ENCODE data around the gene TRPC3.

Gene TRPC3

DNA sequence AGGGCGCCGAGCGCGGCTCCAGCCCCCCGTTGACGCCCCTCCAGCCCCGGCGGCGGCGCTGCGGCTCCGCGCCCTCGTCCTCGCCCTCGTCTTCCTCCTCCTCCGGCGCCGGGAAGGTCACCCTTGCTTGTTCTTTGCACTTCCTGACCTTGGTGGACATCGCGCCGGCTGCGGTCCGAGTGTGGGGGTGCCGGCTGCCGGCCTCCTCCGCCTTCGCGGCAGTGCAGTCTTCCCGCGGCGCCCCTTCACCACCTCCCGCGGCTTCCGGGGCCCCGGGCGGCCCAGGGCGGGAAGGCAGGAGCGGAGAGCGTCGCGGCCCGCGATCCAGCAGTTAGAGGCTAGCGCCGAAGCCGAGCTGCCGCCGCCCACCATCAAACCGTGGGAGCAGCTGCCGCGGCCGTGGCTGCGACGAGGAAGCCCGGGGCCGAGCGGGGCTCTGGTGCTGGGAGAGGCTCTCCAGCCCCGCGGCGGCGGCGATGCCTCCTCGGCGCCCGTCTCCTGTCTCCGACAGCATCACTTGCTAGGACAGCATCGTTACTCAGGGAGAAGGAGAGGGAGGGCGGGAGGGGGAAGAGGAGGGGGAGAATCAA lies at the start of gene TRPC3:
Gene TRPC3, minus strand, starts transcription at position 540 of the 590 bp plus-strand sequence. Its CDS starts 380 bp downstream, at position 160.
- DNase-seq (ENCODE audit: low read depth), result no peak

DNA sequence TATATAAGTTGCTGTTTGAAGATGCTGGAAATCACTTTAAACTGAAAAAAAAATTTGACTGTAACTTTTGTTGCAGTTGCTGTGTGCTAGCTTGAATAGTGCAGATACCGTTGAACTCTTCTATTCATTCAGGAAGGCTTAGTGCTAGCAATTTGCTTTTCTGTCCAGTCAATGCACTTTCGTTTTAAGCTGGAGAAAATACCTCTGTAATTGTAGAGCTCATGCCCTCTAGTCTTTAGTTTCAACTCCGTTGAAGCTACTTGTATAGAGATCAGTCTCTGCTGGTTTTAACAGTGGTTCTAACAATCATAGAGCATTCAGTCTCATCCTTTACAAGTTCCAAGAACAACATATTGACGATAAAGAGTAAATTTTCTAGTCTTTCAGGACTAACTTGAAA lies 49.0 kb upstream of the TRPC3 start:
- DNase-seq (ENCODE audit: low read depth), result no peak

DNA sequence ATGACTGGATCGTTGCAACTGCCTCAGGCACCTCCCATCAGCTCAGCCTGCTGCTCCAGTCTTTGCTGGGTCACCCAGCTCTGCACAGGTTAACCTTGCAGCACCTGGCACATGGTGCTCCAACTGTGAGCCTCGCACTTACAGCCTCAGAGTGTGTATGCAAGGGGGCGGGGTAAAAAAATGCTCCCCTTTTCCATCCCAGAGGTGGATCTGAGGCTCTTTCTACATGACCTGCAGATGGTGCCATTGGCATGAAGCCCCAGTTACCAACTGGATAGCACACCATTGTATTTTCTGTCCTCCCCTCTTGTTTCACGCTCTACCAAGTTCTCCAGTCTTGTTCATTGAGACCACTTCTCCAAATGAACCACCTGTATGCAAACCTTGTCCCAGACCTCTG lies 46.2 kb upstream of the TRPC3 start:
- DNase-seq (ENCODE audit: low read depth), result no peak

DNA sequence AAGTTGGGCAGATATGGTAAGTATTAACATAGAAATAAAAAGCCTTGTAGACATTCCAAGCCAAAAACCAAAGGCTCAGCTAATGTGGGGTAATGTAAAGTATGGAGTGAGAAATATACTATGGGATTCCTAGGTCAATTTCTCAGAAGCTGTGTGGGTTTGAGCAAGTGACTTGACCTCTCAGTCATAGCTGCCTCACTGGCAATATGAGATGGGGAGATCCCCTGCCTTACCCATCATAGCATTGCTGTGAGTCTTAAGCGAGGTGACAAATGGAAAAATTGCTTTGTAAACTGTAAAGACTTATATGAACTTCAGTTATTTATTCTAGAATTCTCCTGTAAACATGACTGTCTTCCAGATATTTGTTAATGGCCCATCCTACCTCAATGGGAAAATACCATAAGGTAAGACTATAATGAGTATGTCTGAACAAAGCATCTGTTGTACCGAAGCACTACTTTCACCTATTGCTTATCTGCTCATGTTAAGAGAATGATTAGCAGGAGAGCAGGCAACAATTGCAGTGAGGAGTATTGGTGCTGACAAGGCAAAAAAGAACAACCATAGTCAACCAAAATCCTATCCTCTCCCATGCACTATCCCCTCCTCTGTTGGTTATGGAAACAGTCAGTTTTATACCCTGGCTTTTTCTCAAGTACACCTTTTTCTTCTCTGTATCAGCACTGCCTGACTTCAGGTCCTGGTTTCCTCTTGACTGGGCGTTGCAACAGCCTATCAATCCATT lies 44.1 kb upstream of the TRPC3 start:
- DNase-seq (ENCODE audit: low read depth), result no peak

DNA sequence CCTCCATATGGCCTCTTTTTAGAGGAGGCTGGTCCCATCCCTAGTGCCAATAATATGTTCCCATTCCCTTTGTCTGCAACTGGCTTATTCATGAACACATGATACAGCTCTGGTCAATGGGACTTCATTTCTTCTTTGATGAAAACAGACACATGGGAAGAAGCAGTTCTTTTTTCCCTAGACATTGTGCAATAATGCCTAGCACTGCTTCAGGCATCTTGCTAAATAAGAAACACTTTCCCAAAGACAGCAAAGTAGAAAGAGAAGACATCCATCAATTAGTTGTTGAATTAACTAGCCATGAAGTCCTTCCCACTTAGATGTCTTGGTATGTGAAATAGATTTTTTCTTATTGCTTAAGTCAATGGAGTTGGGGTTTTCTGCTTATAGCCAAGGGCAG lies 40.1 kb upstream of the TRPC3 start:
- no peak for DNase-seq (ENCODE audit: low read depth)

DNA sequence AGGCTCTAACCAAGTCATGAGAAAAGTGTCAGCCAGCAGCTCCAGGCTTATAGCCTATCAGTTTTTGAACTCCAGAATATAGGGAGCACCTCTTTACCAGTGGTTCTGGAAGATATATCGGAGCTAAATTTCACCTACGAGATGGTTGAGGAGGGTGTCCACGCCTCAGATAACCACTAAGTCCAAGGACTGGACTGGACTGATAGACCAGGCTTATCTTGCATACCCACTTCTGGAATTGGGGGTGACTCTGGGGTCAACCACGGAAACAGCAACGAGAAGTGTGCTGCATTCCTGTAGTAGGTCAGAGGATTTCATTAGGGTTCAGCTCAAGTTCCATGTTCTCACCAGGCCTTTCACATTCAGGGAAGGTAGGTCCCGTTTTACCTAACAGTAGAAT lies 38.6 kb upstream of the TRPC3 start:
- DNase-seq (ENCODE audit: low read depth), result no peak

DNA sequence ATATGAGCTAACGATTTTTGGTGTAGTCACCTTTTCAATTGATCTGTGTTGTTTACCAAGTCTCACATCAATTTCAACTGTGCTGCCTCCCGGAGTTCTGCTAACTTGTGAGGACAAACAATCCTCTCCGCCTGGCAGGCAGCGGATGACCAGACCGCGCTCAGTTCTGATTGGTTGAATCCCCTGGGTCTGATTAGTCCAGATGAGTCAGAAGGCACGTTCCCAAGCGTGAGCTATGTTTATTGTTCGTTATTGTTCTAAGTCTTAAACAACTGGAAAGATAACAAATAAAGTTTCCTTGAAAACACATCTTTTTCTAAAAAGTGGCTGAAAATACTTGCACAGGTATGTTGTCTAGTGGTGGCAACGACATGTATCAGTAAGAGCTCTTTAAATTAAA lies 37.9 kb upstream of the TRPC3 start:
- no peak for DNase-seq (ENCODE audit: low read depth)

DNA sequence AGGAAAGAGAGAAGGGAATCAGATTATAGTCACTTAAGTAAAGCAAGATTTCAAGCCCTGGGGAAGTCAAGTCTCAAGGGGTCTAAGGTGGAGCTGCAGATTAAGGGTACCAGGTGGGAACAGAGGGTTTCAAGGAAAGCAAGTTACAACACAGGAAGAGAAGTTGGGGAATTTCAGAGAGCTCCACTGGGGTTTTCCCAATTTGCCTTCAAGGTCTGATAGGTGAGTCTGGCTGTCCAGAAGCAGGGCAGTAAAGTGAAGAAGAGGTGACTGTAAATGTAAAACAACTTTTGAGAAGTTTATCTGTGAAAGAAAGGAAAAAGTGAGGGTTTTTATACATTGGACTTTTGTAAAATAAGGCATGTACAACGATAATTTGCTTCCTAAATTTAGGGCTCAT lies 37.1 kb upstream of the TRPC3 start:
- no peak for DNase-seq (ENCODE audit: low read depth)

DNA sequence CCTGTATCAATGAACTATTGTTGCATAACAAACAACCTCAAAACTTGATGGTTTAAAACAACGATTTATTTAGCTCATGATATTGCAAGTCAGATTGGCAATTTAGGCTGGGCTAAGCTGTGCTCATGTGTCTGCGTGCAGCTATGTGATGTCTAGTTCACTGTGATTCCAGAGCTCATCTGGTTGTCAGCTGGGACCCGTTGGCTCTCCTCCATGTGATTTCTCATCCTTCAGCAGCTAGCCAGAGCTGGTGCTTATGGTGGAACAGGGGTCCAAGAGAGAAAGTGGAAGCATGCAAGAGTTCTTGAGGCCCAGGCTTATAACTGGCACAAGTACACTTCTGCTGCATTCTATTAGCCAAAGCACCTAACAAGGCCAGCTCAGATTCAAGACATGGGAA lies 28.8 kb upstream of the TRPC3 start:
- DNase-seq (ENCODE audit: low read depth), result no peak

DNA sequence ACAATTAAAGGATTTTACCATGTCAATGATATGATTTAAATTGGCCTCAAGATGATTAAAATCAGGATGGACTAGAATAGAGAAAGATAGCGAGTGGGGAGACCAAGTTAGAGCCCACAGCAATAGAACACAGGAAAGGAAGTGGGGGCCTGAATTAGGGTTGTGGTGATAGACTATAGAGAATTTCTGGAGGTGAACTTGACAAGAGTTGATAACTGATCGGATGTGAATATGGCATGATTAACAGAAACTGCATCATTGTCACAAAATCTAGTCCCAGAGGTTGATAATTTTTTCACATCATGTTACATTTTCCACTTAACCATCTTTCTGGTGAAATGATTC lies 26.3 kb upstream of the TRPC3 start:
- no peak for DNase-seq (ENCODE audit: low read depth)

DNA sequence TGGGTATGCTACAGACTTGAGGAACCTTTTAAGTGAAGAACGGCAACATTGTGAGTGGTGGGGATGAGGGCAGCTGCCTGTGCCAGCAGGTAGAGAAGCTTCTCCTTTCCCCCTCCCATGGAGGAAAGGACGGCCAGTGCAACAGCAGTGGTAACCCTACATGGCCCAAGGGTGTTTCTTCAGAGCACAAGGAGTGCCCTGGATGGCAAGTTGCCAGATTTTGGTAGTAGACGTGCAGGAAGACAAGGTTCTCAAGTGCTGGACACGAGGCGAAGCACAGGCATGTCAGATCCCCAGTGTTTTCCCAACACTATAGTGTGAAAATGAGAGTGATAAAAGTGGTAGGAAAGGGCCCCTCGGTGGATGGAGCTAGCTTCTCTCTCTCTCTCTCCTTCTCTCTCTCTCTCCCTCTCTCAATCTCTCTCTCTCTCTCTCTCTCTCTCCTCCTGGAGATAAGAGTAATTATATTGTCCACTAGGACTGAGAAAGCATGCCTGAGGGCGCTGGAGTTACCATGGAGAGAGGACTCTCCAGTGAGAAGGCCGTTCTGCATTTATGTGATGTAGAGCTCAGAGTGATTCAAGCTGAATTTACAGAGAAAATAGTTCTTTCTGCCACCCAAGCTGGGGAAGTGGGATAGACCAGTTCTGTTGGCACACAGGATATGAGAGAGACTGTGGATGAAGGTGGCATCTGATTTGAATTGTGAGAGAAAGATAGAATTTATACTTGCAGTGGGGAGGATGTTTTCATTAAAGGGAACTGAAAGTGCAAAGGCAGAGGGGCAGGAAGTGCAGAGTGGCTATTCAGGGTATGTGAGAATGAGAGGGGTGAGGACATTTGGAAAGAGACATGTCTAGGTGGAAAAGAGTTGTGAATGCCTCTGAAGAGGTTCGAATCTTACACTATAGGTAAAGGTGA lies 25.7 kb upstream of the TRPC3 start:
- no peak for DNase-seq (ENCODE audit: low read depth)

DNA sequence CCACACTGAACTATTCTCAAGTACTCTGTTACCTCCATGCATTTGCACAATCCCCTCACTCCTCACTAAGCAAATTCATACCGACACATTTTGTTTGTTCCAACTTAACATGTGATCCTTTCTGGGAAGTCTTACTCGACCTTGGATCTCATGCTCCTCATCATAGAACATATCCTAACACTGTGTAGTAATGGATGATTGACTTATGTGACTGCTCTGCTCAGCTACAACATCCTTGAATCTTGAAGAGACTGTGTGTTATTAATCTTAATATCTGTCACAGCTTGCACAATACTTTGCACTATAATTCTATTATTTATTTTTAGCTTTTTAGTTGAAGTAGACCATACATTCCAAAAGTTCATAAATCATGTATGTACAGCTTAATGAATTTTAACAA lies 23.9 kb upstream of the TRPC3 start:
- DNase-seq (ENCODE audit: low read depth), result no peak

DNA sequence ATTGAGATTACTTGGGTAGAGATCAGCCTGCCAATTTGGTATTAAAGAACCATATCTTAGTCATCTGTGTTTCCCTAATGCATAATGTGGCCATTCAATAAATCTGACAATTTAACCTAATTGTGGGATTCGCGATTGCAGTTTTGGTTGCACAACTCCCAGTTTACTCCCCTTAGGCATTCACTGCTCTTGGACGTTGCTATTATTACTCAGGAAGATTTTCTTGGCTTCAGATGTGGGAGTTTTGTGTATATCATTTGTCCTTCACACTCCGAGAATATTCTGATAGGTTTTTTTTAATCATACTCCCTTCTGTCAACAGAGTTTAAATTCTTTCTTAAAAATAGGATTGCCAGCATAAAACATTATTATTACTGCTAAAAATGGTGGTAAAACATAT lies 22.0 kb upstream of the TRPC3 start:
- no peak for DNase-seq (ENCODE audit: low read depth)

DNA sequence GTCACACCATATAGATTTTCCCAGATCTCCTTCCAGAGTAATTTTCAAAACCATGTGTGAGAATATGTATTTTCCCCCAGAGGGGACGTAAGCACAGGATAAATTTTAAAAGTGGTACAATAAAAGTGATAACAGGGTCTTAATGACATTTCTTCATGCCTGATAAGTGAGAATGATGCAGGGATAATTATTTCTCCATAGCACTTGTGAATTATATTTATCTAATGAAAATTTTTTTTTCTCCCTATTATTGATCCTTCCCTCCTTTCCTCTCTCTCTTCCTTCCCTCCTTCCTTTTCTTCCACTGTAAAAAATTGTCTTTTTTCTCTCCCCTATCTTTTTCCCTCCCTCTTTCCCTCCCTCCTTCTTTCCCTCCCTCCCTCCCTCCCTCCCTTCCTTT lies 17.0 kb upstream of the TRPC3 start:
- no peak for DNase-seq (ENCODE audit: low read depth)

DNA sequence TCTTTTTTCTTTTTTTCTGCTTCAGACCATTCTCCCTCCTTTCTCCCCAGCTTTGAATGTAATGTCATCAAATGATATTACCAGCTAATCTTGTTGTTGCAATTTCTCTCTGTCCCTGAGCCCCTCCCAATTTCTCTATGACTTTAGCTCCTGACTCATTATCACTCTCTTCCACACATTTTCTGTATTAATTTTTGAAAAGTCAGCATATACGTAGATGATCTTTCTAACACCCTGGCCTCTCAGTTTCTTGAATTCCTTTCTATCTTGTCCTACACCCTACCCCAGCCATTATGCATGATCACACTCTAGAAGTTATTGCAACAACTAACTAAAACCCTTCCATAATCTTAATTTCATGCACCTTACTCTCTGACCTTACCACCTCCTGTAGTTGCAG lies 13.1 kb upstream of the TRPC3 start:
- DNase-seq (ENCODE audit: low read depth), result no peak

DNA sequence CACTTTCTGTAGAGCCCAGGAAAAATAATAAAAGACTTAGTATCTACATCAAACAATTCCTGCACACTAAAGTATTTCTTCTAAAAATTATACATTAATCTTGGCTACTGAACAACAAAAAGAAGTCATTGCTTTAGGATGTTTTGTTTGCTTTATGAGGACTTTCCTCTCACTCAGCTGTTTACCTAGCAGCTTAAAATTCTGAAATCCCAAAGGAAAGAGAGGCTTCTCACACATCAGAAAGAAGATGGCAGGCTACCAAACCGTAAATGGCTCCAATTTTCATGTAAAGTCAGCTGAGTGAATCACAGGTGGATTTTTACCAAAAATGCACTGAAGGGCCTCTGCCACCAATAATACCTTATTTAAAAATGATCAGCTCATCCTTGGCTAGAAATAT lies 9.0 kb upstream of the TRPC3 start:
- DNase-seq (ENCODE audit: low read depth), result no peak

DNA sequence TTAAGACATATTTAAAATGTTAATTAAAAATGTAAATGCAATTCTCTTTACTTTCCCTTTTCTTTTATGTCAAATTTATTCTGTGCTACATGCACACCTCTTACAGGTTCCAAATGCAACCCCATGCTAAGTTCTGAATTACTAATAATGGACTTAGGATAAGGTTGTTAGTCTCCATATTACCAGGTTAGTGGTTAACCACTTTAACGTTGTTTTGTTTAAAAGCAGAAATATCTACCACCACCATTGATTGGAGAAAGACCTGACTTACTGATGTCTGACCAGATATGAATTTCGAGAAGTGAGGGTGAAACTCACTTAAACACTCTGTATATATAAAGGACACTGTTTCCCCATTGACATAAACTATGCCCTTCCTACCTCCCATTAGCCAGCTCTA lies 6.9 kb upstream of the TRPC3 start:
- no peak for DNase-seq (ENCODE audit: low read depth)

DNA sequence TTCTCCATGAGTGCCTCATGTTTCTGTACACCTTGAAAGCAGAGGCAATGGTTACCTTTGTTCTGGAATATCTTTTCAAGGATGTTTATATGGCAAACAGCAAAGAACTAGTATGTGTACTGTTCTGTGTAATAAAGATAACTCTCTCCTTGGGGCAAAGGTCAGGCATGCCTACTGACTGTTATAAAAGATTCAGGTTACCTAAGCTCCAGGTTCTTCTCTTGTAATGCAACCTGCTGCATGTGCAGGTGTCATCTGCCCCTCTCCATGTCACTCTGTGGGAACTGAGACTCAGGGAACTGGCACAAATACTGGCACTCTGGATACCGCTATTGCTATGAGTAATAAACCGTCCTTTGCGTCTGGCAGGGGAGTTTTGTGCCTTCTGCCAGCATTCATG lies 5.4 kb upstream of the TRPC3 start:
- DNase-seq (ENCODE audit: low read depth), result no peak

DNA sequence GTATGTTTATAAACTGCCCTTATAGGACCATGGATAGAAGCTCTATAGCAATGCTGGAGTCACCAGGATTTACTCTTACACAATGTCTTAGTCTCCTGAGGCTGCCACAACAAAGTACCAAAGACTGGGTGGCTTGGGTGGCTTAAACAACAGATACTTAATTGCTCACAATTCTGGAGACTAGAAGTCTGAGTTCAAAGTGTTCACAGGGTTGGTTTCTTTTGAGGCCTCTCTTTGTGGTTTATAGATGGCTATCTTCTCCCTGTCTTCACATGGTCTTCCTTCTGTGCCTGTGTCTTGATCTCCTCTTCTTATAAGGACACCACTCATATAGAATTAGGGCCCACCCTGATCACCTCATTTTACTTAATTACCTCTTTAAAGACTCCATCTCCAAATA lies 2.0 kb upstream of the TRPC3 start:
- DNase-seq (ENCODE audit: low read depth), result no peak

DNA sequence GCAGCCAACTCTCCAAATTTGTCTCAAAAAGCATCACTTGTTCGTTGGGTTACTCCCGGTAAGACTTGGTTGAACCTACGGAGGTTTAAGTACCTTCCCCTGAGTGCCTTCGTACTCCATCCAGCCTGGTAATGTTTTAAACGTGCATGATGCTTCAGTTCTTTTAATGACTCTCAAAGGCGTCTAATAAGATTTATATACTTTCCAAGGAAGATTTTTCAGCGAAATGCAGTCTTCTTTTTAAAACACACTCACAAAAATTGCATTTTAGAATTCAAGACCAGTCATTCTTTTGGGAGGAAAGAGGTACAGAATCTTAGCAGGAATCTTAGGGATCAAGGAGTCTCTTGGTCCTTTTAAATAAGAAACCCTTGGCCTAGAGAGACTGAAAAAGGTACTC lies 430 bp upstream of the TRPC3 start:
- no peak for DNase-seq (ENCODE audit: low read depth)

DNA sequence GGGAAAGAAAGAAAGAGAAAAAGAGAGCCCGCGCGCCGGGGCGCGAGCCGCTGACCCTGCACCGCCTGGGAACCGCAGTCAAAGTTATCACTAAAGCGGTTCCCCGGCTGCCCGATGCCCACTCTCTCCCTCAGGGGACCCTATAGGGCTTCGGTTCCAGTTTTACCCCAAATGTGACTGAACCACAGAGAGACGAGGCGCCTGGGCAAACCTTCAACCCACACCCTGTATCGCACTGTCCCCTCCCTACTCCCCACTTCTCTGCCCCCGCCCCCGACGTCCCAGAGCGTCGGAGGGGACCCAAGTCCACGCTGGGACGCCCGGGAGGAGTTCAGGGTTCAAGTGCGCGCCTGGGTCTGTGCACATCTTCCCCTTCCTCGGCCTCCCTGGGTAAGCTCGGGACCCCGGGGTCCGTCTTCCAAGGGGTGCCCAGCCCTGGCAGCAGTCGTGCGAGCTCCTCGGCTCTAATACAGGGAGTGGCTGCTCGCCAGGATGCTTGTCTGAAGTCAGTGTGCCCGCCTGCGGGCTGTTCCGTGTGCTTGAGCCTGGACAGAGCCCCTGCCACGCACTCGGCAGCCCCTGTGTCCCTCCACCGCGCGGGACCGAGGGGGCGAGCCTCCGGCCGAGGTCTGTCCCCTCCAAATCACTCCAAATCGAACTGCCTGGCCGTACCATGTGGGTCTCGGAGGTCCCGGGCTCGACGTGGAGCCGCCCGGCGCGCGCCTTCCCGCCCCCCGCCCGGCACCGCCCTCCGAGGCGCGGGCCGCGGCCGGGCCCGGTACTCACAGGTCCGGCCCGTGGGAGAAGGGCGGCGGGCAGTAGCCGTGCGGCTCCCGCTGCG lies 960 bp downstream of the TRPC3 start:
- no peak for DNase-seq (ENCODE audit: low read depth)

DNA sequence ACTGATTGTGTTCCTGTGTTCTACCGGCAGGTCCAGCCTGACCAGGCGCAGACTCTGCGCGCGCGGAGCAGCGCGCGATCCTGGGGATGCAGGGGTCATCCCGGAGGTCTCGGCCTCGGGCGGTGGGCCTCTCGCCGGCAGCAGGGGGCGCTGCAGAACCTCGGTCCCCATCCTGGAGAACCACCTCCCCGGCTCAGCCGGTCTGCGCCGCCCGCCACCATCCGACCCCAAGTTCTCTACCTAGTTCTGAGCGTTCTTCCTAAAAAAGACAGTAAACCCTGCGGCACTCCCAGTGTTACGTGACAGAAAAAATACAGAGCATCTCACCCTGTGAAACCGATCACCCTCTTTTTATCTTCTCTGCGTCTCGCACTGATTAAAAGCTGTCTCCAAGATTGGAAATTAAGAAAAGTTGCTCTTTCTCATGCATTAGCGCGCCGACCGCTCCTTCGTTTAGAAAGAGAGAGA lies 1.6 kb downstream of the TRPC3 start:
- DNase-seq (ENCODE audit: low read depth), result peak; percentile 78

All from stimulated activated CD4-positive, alpha-beta T cell treated with anti-CD3 and anti-CD28 coated beads, Interleukin-2, amount 100 ng/mL, for 4 hours (primary cell).